B cell (primary cell): ENCODE results near the gene ARMC6. TPM values are rescaled to one million over a fixed set of nuclear protein-coding genes. Genes with fewer than 3 reads are reported as not detected.

Source experiments
- ATAC-seq: fragments of 200-7000 bp; cut with Tn5 transposase; one replicate; pipeline ENCODE4 v1.10.0; 2021; ENCODE audit warnings: low read depth, mild to moderate bottlenecking, moderate number of reproducible peaks, moderate library complexity
- CTCF ChIA-PET: fragments of 350-600 bp; sonication (Branson Sonifier 250); formaldehyde crosslinking; loops from one replicate; lab custom pipeline; 2021; ENCODE audit warnings: antibody characterized with exemption, inconsistent platforms; lab: Charles Lee
- POLR2A ChIA-PET: fragments of 350-600 bp; sonication (Branson Sonifier 250); formaldehyde crosslinking; loops from one replicate; lab custom pipeline; 2021; ENCODE audit warnings: antibody characterized with exemption; lab: Charles Lee
- DNase-seq: peaks from one replicate; pipeline ENCODE4 v3.0.0; 2013
- H2AFZ ChIP-seq: 2 replicates; pipeline ENCODE4 v1.6.1; 2012; ENCODE audit warnings: mild to moderate bottlenecking, low read depth, low read length; ENCODE audit not compliant: insufficient read depth, poor library complexity, severe bottlenecking
- H3K27ac ChIP-seq, 2 donors: 1 replicate in 1 of 2; 2 replicates in 1 of 2; pipeline ENCODE4 v1.5.1; 2012 to 2013; ENCODE audit warnings: low read length in 2 of 2, mild to moderate bottlenecking in 2 of 2, moderate library complexity in 1 of 2
- H3K27me3 ChIP-seq, 4 experiments: fragments of 200-600 bp in 1 of 4; sonication (generic) in 1 of 4; replicated peaks in 1 of 4; 1 replicate in 2 of 4; 2 replicates in 2 of 4; pipeline versions ENCODE4 v1.6.1 to v1.7.0; 2013 to 2016; ENCODE audit warnings: low read length in 3 of 4, mild to moderate bottlenecking in 2 of 4, mixed read lengths in 1 of 4, moderate library complexity in 1 of 4; ENCODE audit not compliant: insufficient read depth in 4 of 4, control insufficient read depth in 3 of 4; ENCODE audit errors: control extremely low read depth in 1 of 4
- H3K36me3 ChIP-seq, 2 experiments: replicated peaks in 1 of 2; 1 replicate in 1 of 2; 2 replicates in 1 of 2; pipeline versions ENCODE4 v1.6.1 to v1.7.1; 2013; ENCODE audit warnings: low read length in 1 of 2; ENCODE audit not compliant: insufficient read depth in 2 of 2, control insufficient read depth in 1 of 2; ENCODE audit errors: control extremely low read depth in 1 of 2, extremely low read depth in 1 of 2
- H3K4me1 ChIP-seq, 2 donors: fragments of 200-600 bp in 1 of 2; sonication (generic) in 1 of 2; 1 replicate in 1 of 2; 2 replicates in 1 of 2; pipeline versions ENCODE4 v1.5.1 to v1.6.1; 2013 to 2017; ENCODE audit warnings: low read length in 2 of 2; ENCODE audit not compliant: control insufficient read depth in 2 of 2, insufficient read depth in 2 of 2
- H3K4me2 ChIP-seq: replicated peaks from 2 replicates; pipeline ENCODE3; 2012; ENCODE audit warnings: mild to moderate bottlenecking, low read depth, low read length; ENCODE audit not compliant: poor library complexity, severe bottlenecking
- H3K4me3 ChIP-seq, 5 experiments: fragments of 200-600 bp in 1 of 5; sonication (generic) in 1 of 5; 1 replicate in 3 of 5; 2 replicates in 2 of 5; pipeline versions ENCODE4 v1.5.1 to v1.7.0; 2011 to 2016; ENCODE audit warnings: low read length in 4 of 5, mild to moderate bottlenecking in 4 of 5, low read depth in 2 of 5, control low read depth in 1 of 5, moderate library complexity in 1 of 5; ENCODE audit not compliant: insufficient read depth in 1 of 5; ENCODE audit errors: control extremely low read depth in 1 of 5, extremely low read depth in 1 of 5
- H3K79me2 ChIP-seq: fragments of 200-600 bp; sonication (generic); one replicate; pipeline ENCODE4 v1.6.0; 2016; ENCODE audit warnings: low read length; ENCODE audit not compliant: control insufficient read depth, insufficient read depth
- H3K9ac ChIP-seq: fragments of 200-600 bp; sonication (generic); 2 replicates; pipeline ENCODE4 v1.6.1; 2017; ENCODE audit warnings: mild to moderate bottlenecking, low read length, moderate library complexity
- H3K9me3 ChIP-seq, 3 donors: one replicate each; pipeline versions ENCODE4 v1.6.1 to v1.7.1; 2013; ENCODE audit warnings: low read length in 2 of 3; ENCODE audit not compliant: control insufficient read depth in 2 of 3, insufficient read depth in 1 of 3; ENCODE audit errors: control extremely low read depth in 1 of 3
- H4K20me1 ChIP-seq: 2 replicates; pipeline ENCODE4 v1.6.0; 2012; ENCODE audit warnings: mild to moderate bottlenecking, low read length; ENCODE audit not compliant: insufficient read depth, control insufficient read depth, poor library complexity, severe bottlenecking
- H3K27ac Mint-ChIP-seq: one replicate; pipeline ENCODE4 v1.8.0; 2021; ENCODE audit warnings: mixed read lengths
- H3K27me3 Mint-ChIP-seq: one replicate; pipeline ENCODE4 v1.8.0; 2021; ENCODE audit warnings: mixed read lengths
- H3K4me1 Mint-ChIP-seq: one replicate; pipeline ENCODE4 v1.8.0; 2021; ENCODE audit warnings: mixed read lengths
- H3K4me3 Mint-ChIP-seq: one replicate; pipeline ENCODE4 v1.8.0; 2021; ENCODE audit warnings: mixed read lengths
- H3K9me3 Mint-ChIP-seq: one replicate; pipeline ENCODE4 v1.8.0; 2022; ENCODE audit warnings: mixed read lengths; ENCODE audit not compliant: insufficient read depth
- EZH2 ChIP-seq: IDR thresholded peaks from 2 replicates; pipeline ENCODE4 v1.6.1; 2012; ENCODE audit warnings: borderline replicate concordance, low read depth, mild to moderate bottlenecking, moderate library complexity, low read length; ENCODE audit not compliant: insufficient read depth, poor library complexity, severe bottlenecking
- WGBS: methylation state at CpG from one replicate; pipeline ENCODE4 v1.1.5; 2013; ENCODE audit warnings: missing lambda C conversion rate; ENCODE audit not compliant: insufficient coverage; 5-methylcytosine and 5-hydroxymethylcytosine counted together
- intact Hi-C: fragments of 100-400 bp; cut with micrococcal nuclease; formaldehyde crosslinking; loops from one replicate; pipeline ENCODE4 v1.10.0; 2022
- polyA plus RNA-seq: library from polyadenylated mRNA; depleted of rRNA; stranded (reverse); fragments of >200 nt; gene quantifications from 2 replicates; pipeline ENCODE4 v1.2.3, GENCODE V29; 2012
- total RNA-seq, 2 donors: library from RNA; stranded (reverse); fragments of 120-200 nt in 1 of 2; gene quantifications; 1 replicate in 1 of 2; 2 replicates in 1 of 2; pipeline versions ENCODE4 v1.2.3 to v1.2.4, GENCODE V29; 2013 to 2022
- TF ChIP-seq, protein P1 (sequence below): fragments of 200-600 bp; IDR thresholded peaks from one replicate; pipeline ENCODE4 v1.8.0; 2022; ENCODE audit warnings: antibody characterized with exemption, mild to moderate bottlenecking

ARMC6 gene
- total and polyA plus RNA-seq, 2 donors (not counting 1 experiment from before 2014, with no cell fraction given): 15.2 to 27.6 TPM

DNA sequence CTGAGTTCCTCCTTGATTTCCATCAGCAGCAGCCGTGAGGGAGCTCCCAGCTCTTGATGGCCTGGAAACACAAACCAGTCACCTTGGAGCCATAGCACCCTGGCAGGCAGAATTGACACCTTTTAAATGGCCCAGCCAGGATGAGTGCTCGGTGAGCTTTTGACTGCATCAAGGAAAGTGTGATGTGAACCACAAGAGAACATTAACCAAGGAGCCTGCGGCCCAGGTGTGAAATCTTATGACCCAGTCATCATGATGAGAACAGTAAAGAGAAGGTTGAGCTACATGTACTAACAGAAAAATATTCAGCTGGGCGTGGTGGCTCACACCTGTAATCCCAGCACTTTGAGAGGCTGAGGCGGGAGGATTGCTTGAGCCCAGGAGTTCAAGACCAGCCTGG is 22.9 kb upstream of the ARMC6 start:
- H3K9me3 ChIP-seq: no peaks in the 10 kb centered on the region
- Mint-ChIP-seq H3K9me3 (no peaks in the 10 kb centered on the region), H3K27me3 (no peaks in the 10 kb centered on the region), H3K4me3 (no peak overlapping the region), H3K27ac (no peak overlapping the region), H3K4me1 (no peaks in the 10 kb centered on the region)
- POLR2A ChIA-PET: no interaction called here
- no peak overlapping the region for H3K4me3 ChIP-seq
- DNase-seq (no peak), ATAC-seq (no peak)
- CTCF ChIA-PET: no interaction called here
- no peak overlapping the region for H2AFZ ChIP-seq
- TF ChIP-seq EZH2: no peak
- TF ChIP-seq, protein P1, sequence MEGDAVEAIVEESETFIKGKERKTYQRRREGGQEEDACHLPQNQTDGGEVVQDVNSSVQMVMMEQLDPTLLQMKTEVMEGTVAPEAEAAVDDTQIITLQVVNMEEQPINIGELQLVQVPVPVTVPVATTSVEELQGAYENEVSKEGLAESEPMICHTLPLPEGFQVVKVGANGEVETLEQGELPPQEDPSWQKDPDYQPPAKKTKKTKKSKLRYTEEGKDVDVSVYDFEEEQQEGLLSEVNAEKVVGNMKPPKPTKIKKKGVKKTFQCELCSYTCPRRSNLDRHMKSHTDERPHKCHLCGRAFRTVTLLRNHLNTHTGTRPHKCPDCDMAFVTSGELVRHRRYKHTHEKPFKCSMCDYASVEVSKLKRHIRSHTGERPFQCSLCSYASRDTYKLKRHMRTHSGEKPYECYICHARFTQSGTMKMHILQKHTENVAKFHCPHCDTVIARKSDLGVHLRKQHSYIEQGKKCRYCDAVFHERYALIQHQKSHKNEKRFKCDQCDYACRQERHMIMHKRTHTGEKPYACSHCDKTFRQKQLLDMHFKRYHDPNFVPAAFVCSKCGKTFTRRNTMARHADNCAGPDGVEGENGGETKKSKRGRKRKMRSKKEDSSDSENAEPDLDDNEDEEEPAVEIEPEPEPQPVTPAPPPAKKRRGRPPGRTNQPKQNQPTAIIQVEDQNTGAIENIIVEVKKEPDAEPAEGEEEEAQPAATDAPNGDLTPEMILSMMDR: no peak
- WGBS: 97% methylated on average over 5 of the region's 5 CpGs
- no peaks in the 10 kb centered on the region for H3K4me1 ChIP-seq
- H3K36me3 ChIP-seq: peaks cover 2 to 67% of the 10 kb centered on the region in 2 experiments
- no peaks in the 10 kb centered on the region for H4K20me1 ChIP-seq
- intact Hi-C loops: no loop called here
- H3K27me3 ChIP-seq: no peaks in the 10 kb centered on the region
- H3K79me2 ChIP-seq: peaks cover 4% of the 10 kb centered on the region
- H3K27ac ChIP-seq: no peak overlapping the region
- H3K4me2 ChIP-seq: no peak overlapping the region
- no peak overlapping the region for H3K9ac ChIP-seq

DNA sequence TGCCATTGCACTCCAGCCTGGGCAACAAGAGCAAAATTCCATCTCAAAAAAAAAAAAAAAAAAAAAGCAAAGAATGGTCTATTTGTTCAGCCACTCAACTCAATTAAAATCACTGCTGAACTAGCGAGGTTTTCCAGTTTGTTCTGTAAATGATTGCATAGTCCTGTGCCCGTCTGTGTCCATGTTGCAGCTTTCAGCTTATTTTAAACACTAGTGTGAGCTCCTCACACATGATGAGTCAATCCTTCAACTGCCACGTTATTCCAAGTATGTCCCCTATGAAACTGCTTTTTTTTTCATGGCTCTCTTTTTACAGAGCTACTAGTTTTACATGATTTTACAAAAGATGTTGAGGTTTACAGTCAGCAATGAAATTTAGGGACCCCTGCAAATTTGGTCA is 12.3 kb upstream of the ARMC6 start:
- DNase-seq (no peak), ATAC-seq (no peak)
- no peaks in the 10 kb centered on the region for H3K27me3 ChIP-seq
- H2AFZ ChIP-seq: no peak overlapping the region
- Mint-ChIP-seq H3K27ac (no peak overlapping the region), H3K4me3 (no peak overlapping the region), H3K27me3 (no peaks in the 10 kb centered on the region), H3K4me1 (peaks cover 11% of the 10 kb centered on the region), H3K9me3 (no peaks in the 10 kb centered on the region)
- H3K36me3 ChIP-seq: peaks cover 3 to 59% of the 10 kb centered on the region in 2 experiments
- peaks cover 68% of the 10 kb centered on the region for H3K79me2 ChIP-seq
- ChIA-PET CTCF (interaction anchor here (0.6 to 1.0 kb wide), 2 partner anchors 46 to 580 kb away, joined by 3 read pairs; no protein-coding TSS in a partner anchor), POLR2A (no interaction called here)
- H4K20me1 ChIP-seq: peaks cover 29% of the 10 kb centered on the region
- H3K9ac ChIP-seq: no peak overlapping the region
- no peak overlapping the region for H3K4me2 ChIP-seq
- no peaks in the 10 kb centered on the region for H3K4me1 ChIP-seq
- WGBS: 85% methylated on average over 2 of the region's 3 CpGs
- H3K9me3 ChIP-seq: no peaks in the 10 kb centered on the region
- no peak overlapping the region for H3K27ac ChIP-seq
- H3K4me3 ChIP-seq: no peak overlapping the region
- intact Hi-C loops: no loop called here
- no peak for TF ChIP-seq EZH2
- TF ChIP-seq, protein P1: no peak
